Pancreas (tissue), 10 donors: ENCODE data around the gene CMTM6. TPM values are rescaled to one million over a fixed set of nuclear protein-coding genes. Genes with fewer than 3 reads are reported as not detected.
"Not testable (repeated sequence)": the region's sequence is repeated elsewhere in the genome, so short reads cannot be mapped to it uniquely, and the experiment has no call there.

Source experiments
- ATAC-seq, 4 donors: fragments of 200-7000 bp; cut with Tn5 transposase; one replicate each; pipeline versions ENCODE4 v1.8.0 to v1.9.1; 2020; ENCODE audit warnings: mild to moderate bottlenecking in 4 of 4, moderate library complexity in 4 of 4
- DNase-seq, 6 donors: peaks; one replicate each; pipeline ENCODE4 v3.0.0-alpha.2; 2020
- FAIRE-seq: peaks from 2 replicates; lab custom pipeline; 2012; peaks lifted over from hg19 to GRCh38; lab: Jason Lieb, UNC
- H3K27ac ChIP-seq, 4 donors: fragments of 200-600 bp; sonication (generic); 1 replicate in 3 of 4; 2 replicates in 1 of 4; pipeline versions ENCODE4 v1.5.0 to v1.8.0; 2020
- H3K27me3 ChIP-seq, 4 donors: fragments of 200-600 bp; one replicate each; pipeline ENCODE4 v1.8.0; 2021
- H3K36me3 ChIP-seq, 3 donors: fragments of 200-600 bp; sonication (generic) in 1 of 3; one replicate each; pipeline versions ENCODE4 v1.5.0 to v1.8.0; 2020 to 2021
- H3K4me1 ChIP-seq, 3 donors: fragments of 200-600 bp; one replicate each; pipeline ENCODE4 v1.8.0; 2021
- H3K4me3 ChIP-seq, 4 donors: fragments of 200-600 bp; sonication (generic) in 2 of 4; one replicate each; pipeline versions ENCODE4 v1.5.0 to v1.8.0; 2020 to 2021
- H3K9me3 ChIP-seq, 4 donors: fragments of 200-600 bp; one replicate each; pipeline ENCODE4 v1.8.0; 2021
- WGBS, 2 donors: extraction: QIAGEN DNeasy Blood & Tissue Kit; methylation state at CpG; one replicate each; pipeline ENCODE4 v1.1.7; 2013; 5-methylcytosine and 5-hydroxymethylcytosine counted together
- intact Hi-C, 3 donors: fragments of 100-400 bp; cut with DNase I; formaldehyde crosslinking; loops; one replicate each; pipeline versions ENCODE4 v1.11.1 to v1.14.2; 2022
- polyA plus RNA-seq, 2 donors: library from polyadenylated mRNA; stranded (reverse); fragments of 200-250 nt; gene quantifications; one replicate each; pipeline ENCODE4 v1.2.3, GENCODE V29; 2013
- total RNA-seq, 6 donors: library from RNA; stranded (reverse); fragmentation: NEBNext Ultra II Directional in 4 of 6; extraction: Animal tissue kit (Norgen Biotek cat#: 25700) in 4 of 6; gene quantifications; one replicate each; pipeline versions ENCODE4 v1.2.1 to v1.2.4, GENCODE V29; 2021 to 2023
- TF ChIP-seq, protein P1 (sequence below), 4 donors: fragments of 200-600 bp; sonication (generic) in 3 of 4; IDR thresholded peaks; one replicate each; pipeline versions ENCODE4 v1.5.0 to v1.8.0; 2021; ENCODE audit warnings: antibody characterized with exemption in 4 of 4
- donor health status: healthy with polysubstance abuse.
- donor health status: DM: no; HTN: no; CAD: no; lungs with moderate emphysema.
- donor health status: DM: no; HTN: no; CAD: no.
- donor health status: control.
- donor health status: control.
- donor health status: Bipolar disorder and iron deficiency.
- donor health status: DM: yes; HTN: yes; CAD: no.
- donor health status: DM: no; HTN: no; CAD: no.
- donor health status: DM: no; HTN: no; CAD: no.
- donor health status: DM: yes; HTN: yes; CAD: no.

Gene CMTM6
- total and polyA plus RNA-seq, 8 donors, result 8.4 to 34.0 (median 13.7) TPM

DNA sequence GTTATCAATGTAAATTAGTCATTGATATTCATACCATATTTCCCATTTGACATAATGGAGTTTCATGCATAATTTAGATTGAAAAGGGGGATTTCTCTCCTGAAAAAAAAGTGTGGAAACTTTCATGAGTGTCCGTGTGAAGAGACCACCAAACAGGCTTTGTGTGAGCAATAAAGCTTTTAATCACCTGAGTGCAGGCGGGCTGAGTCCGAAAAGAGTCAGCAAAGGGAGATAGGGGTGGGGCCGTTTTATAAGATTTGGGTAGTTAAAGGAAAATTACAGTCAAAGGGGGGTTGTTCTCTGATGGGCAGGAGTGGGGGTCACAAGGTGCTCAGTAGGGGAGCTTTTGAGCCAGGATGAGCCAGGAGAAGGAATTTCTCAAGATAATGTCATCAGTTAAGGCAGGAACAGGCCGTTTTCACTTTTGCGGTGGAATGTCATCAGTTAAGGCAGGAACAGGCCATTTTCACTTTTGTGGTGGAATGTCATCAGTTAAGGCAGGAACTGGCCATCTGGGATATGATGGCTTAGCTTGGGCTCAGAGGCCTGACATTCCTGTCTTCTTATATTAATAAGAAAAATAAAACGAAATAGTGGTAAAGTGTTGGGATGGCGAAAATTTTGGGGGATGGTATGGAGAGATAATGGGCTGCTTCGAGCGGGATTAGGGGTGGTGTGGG, 41.7 kb downstream of the CMTM6 start:
- not testable (repeated sequence) for H3K36me3 ChIP-seq, H3K4me1 ChIP-seq, H3K27me3 ChIP-seq, H3K4me3 ChIP-seq, H3K9me3 ChIP-seq, FAIRE-seq, H3K27ac ChIP-seq, ATAC-seq, DNase-seq
- intact Hi-C loops, result loop anchor here in 1 of 3 donors (10.0 kb wide), 2 partner anchors 76 to 286 kb away; no protein-coding TSS in a partner anchor
- 88 to 93% methylated on average over 10 of the region's 10 CpGs for WGBS, 2 donors

DNA sequence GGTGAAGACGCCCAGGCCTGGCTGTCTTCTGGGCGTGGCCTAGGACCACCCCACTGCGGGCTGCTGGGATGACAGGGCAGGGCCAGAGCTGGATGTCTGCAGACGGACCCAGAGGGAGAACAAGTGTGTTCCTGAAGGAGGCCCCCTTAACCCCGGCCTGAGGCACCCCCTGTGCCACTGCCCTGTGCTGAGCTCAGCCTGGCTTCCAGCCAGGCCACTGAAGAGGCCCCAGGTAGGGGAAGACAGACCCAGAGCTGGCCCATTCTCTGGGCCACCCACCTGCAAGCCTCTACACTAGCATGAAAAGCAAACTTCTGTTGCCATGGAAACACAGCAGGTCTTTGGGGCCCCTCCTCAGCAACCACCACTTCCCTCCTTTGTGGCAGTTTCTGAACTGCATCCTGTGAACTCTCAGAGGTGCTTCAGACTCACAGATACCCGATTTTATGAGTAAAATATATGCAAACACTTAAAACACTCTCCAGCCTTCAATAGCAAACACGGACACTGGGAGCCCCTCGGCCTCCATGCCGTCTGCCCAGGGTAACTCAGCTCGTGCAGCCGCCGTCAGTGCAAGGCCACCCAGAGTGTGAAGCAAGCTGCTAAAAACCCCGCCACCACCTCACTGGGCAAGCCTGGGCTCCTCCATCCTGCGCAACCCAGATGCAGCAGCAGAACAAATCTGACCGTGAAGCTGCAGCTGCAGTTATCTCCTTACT, 42.5 kb downstream of the CMTM6 start:
- 82 to 90% methylated on average over 15 of the region's 15 CpGs for WGBS, 2 donors
- no peaks in the 10 kb centered on the region for H3K36me3 ChIP-seq
- DNase-seq, result no peak
- peak in 3 of 4 donors; percentile 16 to 37 (median 24) for ATAC-seq
- TF ChIP-seq, protein P1, sequence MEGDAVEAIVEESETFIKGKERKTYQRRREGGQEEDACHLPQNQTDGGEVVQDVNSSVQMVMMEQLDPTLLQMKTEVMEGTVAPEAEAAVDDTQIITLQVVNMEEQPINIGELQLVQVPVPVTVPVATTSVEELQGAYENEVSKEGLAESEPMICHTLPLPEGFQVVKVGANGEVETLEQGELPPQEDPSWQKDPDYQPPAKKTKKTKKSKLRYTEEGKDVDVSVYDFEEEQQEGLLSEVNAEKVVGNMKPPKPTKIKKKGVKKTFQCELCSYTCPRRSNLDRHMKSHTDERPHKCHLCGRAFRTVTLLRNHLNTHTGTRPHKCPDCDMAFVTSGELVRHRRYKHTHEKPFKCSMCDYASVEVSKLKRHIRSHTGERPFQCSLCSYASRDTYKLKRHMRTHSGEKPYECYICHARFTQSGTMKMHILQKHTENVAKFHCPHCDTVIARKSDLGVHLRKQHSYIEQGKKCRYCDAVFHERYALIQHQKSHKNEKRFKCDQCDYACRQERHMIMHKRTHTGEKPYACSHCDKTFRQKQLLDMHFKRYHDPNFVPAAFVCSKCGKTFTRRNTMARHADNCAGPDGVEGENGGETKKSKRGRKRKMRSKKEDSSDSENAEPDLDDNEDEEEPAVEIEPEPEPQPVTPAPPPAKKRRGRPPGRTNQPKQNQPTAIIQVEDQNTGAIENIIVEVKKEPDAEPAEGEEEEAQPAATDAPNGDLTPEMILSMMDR (IDR thresholded peaks at IDR 0.05), result no peak
- intact Hi-C loops, result loop anchor here in 1 of 3 donors (10.0 kb wide), 2 partner anchors 75 to 285 kb away; no protein-coding TSS in a partner anchor
- no peak for FAIRE-seq
- peaks cover 0 to 6% (median 0%) of the 10 kb centered on the region in 3 donors for H3K4me1 ChIP-seq
- H3K4me3 ChIP-seq, result no peak overlapping the region
- H3K9me3 ChIP-seq, result no peaks in the 10 kb centered on the region
- no peak overlapping the region for H3K27ac ChIP-seq
- no peaks in the 10 kb centered on the region for H3K27me3 ChIP-seq

DNA sequence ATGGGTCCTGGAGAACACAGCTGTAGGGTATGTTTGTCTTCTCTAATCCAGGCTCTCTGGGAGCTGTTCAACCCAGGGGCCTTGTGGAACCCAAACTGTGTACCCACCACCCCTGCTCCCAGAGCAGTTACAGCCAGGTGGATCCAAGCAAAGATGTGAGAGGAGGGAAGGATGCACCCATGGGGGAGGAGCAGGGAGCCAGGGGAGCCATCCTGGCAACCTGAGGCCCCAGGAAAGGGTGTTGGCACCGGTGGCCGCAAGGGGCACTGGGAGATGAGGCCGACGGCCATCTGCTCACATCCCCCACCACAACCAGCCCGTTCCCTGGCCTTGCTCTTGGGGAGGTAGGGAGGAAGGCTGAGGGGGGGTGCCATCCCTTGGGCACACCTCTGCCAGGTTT, 43.2 kb downstream of the CMTM6 start:
- Histone ChIP-seq H3K27me3 (no peaks in the 10 kb centered on the region), H3K27ac (no peak overlapping the region), H3K4me3 (no peak overlapping the region), H3K9me3 (no peaks in the 10 kb centered on the region), H3K36me3 (no peaks in the 10 kb centered on the region), H3K4me1 (peaks cover 0 to 6% (median 0%) of the 10 kb centered on the region in 3 donors)
- no peak for ATAC-seq
- WGBS, 2 donors, result 83 to 92% methylated on average over 5 of the region's 5 CpGs
- FAIRE-seq, result no peak
- DNase-seq, result no peak
- TF ChIP-seq, protein P1 (IDR thresholded peaks at IDR 0.05), result no peak
- intact Hi-C loops, result no loop called here

DNA sequence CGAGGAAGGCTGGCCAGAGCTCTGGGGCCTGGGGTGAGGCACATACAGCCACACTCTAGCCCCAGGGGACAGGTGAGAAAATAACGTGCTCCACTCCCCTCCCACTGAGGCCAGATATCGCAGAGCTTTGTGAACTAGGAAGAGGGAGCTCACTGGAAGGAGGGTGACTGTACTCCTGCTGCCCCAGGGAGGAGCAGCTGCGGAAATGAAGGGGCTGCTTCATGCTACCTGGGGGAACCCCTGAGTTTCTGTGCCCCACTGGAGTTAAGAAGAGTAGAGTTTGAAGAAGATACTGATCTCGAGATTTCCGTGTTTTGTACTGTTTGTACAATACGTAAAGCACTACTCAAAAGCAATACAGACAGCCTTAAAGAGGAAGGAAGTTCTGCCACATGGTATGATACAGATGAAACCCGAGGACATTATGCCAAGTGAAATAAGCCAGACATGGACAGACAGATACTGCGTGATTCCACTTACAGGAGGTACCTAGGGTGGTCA, 44.6 kb downstream of the CMTM6 start:
- no peak for DNase-seq
- intact Hi-C loops, result no loop called here
- H3K9me3 ChIP-seq, result no peaks in the 10 kb centered on the region
- peak in 3 of 4 donors; percentile 26 to 65 (median 29) for ATAC-seq
- WGBS, 2 donors, result 84% methylated on average over 9 of the region's 9 CpGs
- H3K36me3 ChIP-seq, result no peaks in the 10 kb centered on the region
- H3K27ac ChIP-seq, result no peak overlapping the region
- H3K4me1 ChIP-seq, result peaks cover 0 to 6% (median 0%) of the 10 kb centered on the region in 3 donors
- H3K4me3 ChIP-seq, result no peak overlapping the region
- H3K27me3 ChIP-seq, result no peaks in the 10 kb centered on the region
- TF ChIP-seq, protein P1 (IDR thresholded peaks at IDR 0.05), result no peak
- FAIRE-seq, result no peak

GRCh38 chr3:32456429-32457130, 46.1 kb downstream of the CMTM6 start:
- 86 to 88% methylated on average over 11 of the region's 11 CpGs for WGBS, 2 donors
- FAIRE-seq (no peak), ATAC-seq (no peak), DNase-seq (no peak)
- H3K9me3 ChIP-seq, result no peaks in the 10 kb centered on the region
- H3K4me3 ChIP-seq, result no peak overlapping the region
- intact Hi-C loops, result no loop called here
- TF ChIP-seq, protein P1 (IDR thresholded peaks at IDR 0.05), result no peak
- no peak overlapping the region for H3K27ac ChIP-seq
- peaks cover 0 to 3% (median 0%) of the 10 kb centered on the region in 3 donors for H3K4me1 ChIP-seq
- no peaks in the 10 kb centered on the region for H3K27me3 ChIP-seq
- no peaks in the 10 kb centered on the region for H3K36me3 ChIP-seq
